WTC11 (cell line): Measurements from ENCODE around the gene NBPF6. TPM values are rescaled to one million over a fixed set of nuclear protein-coding genes. Genes with fewer than 3 reads are reported as not detected.
"Not testable (repeated sequence)": the region's sequence is repeated elsewhere in the genome, so short reads cannot be mapped to it uniquely, and the experiment has no call there.

Experiments
- ATAC-seq: fragments of 200-7000 bp; cut with Tn5 transposase; 2 replicates; pipeline ENCODE4 v1.10.0; 2021; ENCODE audit warnings: mild to moderate bottlenecking, moderate library complexity
- CTCF ChIA-PET: fragments of 300-600 bp; sonication (Branson Sonifier 250); formaldehyde crosslinking; loops from one replicate; lab custom pipeline; 2021; ENCODE audit warnings: antibody characterized with exemption; lab: Charles Lee
- POLR2A ChIA-PET: fragments of 350-600 bp; sonication (Branson Sonifier 250); formaldehyde crosslinking; loops from one replicate; lab custom pipeline; 2021; ENCODE audit warnings: antibody characterized with exemption; lab: Charles Lee
- DNase-seq: peaks from one replicate; pipeline ENCODE4 v3.0.0; 2021; ENCODE audit warnings: low spot score
- H3K27ac Mint-ChIP-seq: 2 replicates; pipeline ENCODE4 v1.8.0; 2021; ENCODE audit warnings: mixed read lengths
- H3K27me3 Mint-ChIP-seq: 2 replicates; pipeline ENCODE4 v1.8.0; 2021; ENCODE audit warnings: low read depth, mild to moderate bottlenecking, moderate library complexity, mixed read lengths
- H3K36me3 Mint-ChIP-seq: 2 replicates; pipeline ENCODE4 v1.8.0; 2021; ENCODE audit warnings: mixed read lengths
- H3K4me1 Mint-ChIP-seq: 2 replicates; pipeline ENCODE4 v1.8.0; 2022; ENCODE audit warnings: mixed read lengths
- H3K4me3 Mint-ChIP-seq: 2 replicates; pipeline ENCODE4 v1.8.0; 2021; ENCODE audit warnings: mild to moderate bottlenecking, moderate library complexity, mixed read lengths
- H3K9me3 Mint-ChIP-seq: 2 replicates; pipeline ENCODE4 v1.8.0; 2021; ENCODE audit warnings: mixed read lengths
- ELF4 ChIP-seq: sonication (generic); formaldehyde crosslinking; IDR thresholded peaks from 2 replicates; pipeline ENCODE4 v1.8.1; 2022; ENCODE audit warnings: low read depth, mild to moderate bottlenecking, moderate library complexity, missing genetic modification reagents
- EMX1 ChIP-seq: fragments of 250-450 bp; sonication (Bioruptor Pico); IDR thresholded peaks from 2 replicates; pipeline ENCODE4 v1.8.0; 2021; ENCODE audit warnings: mild to moderate bottlenecking
- ETV6 ChIP-seq: sonication (generic); formaldehyde crosslinking; IDR thresholded peaks from 2 replicates; pipeline ENCODE4 v1.8.1; 2022; ENCODE audit warnings: mild to moderate bottlenecking, missing genetic modification reagents
- GABPB1 ChIP-seq: sonication (generic); formaldehyde crosslinking; IDR thresholded peaks from 2 replicates; pipeline ENCODE4 v1.8.1; 2023; ENCODE audit warnings: mild to moderate bottlenecking, missing genetic modification reagents
- GRHL2 ChIP-seq: fragments of 250-450 bp; sonication (Bioruptor Pico); IDR thresholded peaks from 2 replicates; pipeline ENCODE4 v1.8.0; 2022; ENCODE audit warnings: mild to moderate bottlenecking, moderate library complexity; ENCODE audit not compliant: insufficient replicate concordance, severe bottlenecking
- HMGA2 ChIP-seq: fragments of 250-450 bp; sonication (Bioruptor Pico); IDR thresholded peaks from 2 replicates; pipeline ENCODE4 v1.4.0; 2021; ENCODE audit warnings: mild to moderate bottlenecking, moderate library complexity
- HMGXB4 ChIP-seq: sonication (generic); formaldehyde crosslinking; IDR thresholded peaks from 2 replicates; pipeline ENCODE4 v1.8.1; 2023; ENCODE audit warnings: mild to moderate bottlenecking, moderate library complexity, missing genetic modification reagents
- NFATC4 ChIP-seq: fragments of 250-450 bp; sonication (Bioruptor Pico); IDR thresholded peaks from 2 replicates; pipeline ENCODE4 v1.9.0; 2021; ENCODE audit warnings: mild to moderate bottlenecking
- NFYB ChIP-seq: sonication (generic); formaldehyde crosslinking; conservative IDR thresholded peaks from 2 replicates; pipeline ENCODE4 v1.8.0; 2022; ENCODE audit warnings: low read depth, missing genetic modification reagents
- USF1 ChIP-seq: sonication (generic); formaldehyde crosslinking; IDR thresholded peaks from 2 replicates; pipeline ENCODE4 v1.8.0; 2022; ENCODE audit warnings: mild to moderate bottlenecking, missing genetic modification reagents
- ZBTB21 ChIP-seq: sonication (generic); formaldehyde crosslinking; IDR thresholded peaks from 2 replicates; pipeline ENCODE4 v1.8.1; 2023; ENCODE audit warnings: mild to moderate bottlenecking, missing genetic modification reagents, borderline replicate concordance
- ZNF396 ChIP-seq: fragments of 250-450 bp; sonication (Bioruptor Pico); IDR thresholded peaks from 2 replicates; pipeline ENCODE4 v1.8.0; 2021; ENCODE audit warnings: mild to moderate bottlenecking, moderate library complexity, borderline replicate concordance
- ZSCAN18 ChIP-seq: fragments of 250-450 bp; sonication (Bioruptor Pico); IDR thresholded peaks from 2 replicates; pipeline ENCODE4 v2.1.2; 2022; ENCODE audit warnings: mild to moderate bottlenecking, moderate library complexity
- total RNA-seq: library from RNA; stranded (reverse); gene quantifications from 3 replicates; pipeline ENCODE4 v1.2.3, GENCODE V29; 2021
- TF ChIP-seq, protein P1 (sequence below): sonication (generic); formaldehyde crosslinking; IDR thresholded peaks from 2 replicates; pipeline ENCODE4 v1.8.1; 2022; ENCODE audit warnings: mild to moderate bottlenecking, moderate library complexity, missing genetic modification reagents
- TF ChIP-seq, protein P2 (sequence below): sonication (generic); formaldehyde crosslinking; IDR thresholded peaks from 2 replicates; pipeline ENCODE4 v1.8.0; 2023; ENCODE audit warnings: missing genetic modification reagents
- TF ChIP-seq, protein P3 (sequence below): sonication (generic); formaldehyde crosslinking; IDR thresholded peaks from 2 replicates; pipeline ENCODE4 v1.8.1; 2023; ENCODE audit warnings: mild to moderate bottlenecking, missing genetic modification reagents, borderline replicate concordance
- TF ChIP-seq, protein P4 (sequence below): sonication (generic); formaldehyde crosslinking; IDR thresholded peaks from 2 replicates; pipeline ENCODE4 v1.8.1; 2022; ENCODE audit warnings: missing genetic modification reagents, borderline replicate concordance

Gene NBPF6
- total RNA-seq, 1 experiment from 2014 or later: not detected

DNA sequence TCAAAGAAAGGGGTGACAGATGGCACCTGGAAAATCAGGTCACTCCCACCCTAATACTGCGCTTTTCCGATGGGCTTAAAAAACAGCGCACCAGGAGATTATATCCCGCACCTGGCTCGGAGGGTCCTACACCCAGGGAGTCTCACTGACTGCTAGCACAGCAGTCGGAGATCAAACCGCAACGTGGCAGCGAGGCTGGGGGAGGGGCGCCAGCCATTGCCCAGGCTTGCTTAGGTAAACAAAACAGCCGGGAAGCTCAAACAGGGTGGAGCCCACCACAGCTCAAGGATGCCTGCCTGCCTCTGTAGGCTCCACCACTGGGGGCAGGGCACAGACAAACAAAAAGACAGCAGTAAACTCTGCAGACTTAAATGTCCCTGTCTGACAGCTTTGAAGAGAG, 36.6 kb downstream of the NBPF6 start:
- ATAC-seq, POLR2A ChIA-PET, H3K4me1 Mint-ChIP-seq, H3K4me3 Mint-ChIP-seq, H3K27me3 Mint-ChIP-seq, CTCF ChIA-PET, H3K27ac Mint-ChIP-seq, DNase-seq: not testable (repeated sequence)
- H3K9me3 Mint-ChIP-seq: peaks cover 48% of the 10 kb centered on the region
- peaks cover 32% of the 10 kb centered on the region for H3K36me3 Mint-ChIP-seq

GRCh38 chr1:108495008-108495407, 44.9 kb downstream of the NBPF6 start:
- peaks cover 22% of the 10 kb centered on the region for H3K9me3 Mint-ChIP-seq
- H3K4me3 Mint-ChIP-seq, H3K36me3 Mint-ChIP-seq, H3K4me1 Mint-ChIP-seq, ATAC-seq, CTCF ChIA-PET, H3K27me3 Mint-ChIP-seq, DNase-seq, H3K27ac Mint-ChIP-seq, POLR2A ChIA-PET: not testable (repeated sequence)
- TF ChIP-seq HMGA2 (CRISPR knock-in tag): peak; percentile 94

DNA sequence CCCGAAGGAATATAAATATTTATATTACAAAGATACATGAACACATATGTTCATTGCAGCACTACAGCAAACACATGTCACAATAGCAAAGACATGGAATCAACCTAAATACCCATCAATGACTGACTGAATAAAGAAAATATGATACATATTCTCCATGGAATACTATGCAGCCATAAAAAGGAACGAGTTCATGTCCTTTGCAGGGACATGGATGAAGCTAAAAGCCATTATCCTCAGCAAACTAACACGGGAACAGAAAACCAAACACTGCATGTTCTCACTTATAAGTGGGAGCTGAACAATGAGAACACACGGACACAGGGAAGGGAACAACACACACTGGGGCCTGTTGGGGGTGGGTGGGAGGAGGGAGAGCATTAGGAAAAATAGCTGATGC, 46.7 kb downstream of the NBPF6 start:
- H3K4me3 Mint-ChIP-seq, POLR2A ChIA-PET, ATAC-seq, DNase-seq, H3K4me1 Mint-ChIP-seq, CTCF ChIA-PET, H3K27ac Mint-ChIP-seq, H3K36me3 Mint-ChIP-seq, H3K27me3 Mint-ChIP-seq: not testable (repeated sequence)
- H3K9me3 Mint-ChIP-seq: peaks cover 18% of the 10 kb centered on the region

- ChIA-PET POLR2A (no interaction called here), CTCF (interaction anchor here (1.0 kb wide), 1 partner anchor 58 kb away, joined by 3 read pairs; the partner anchor contains the start of gene EEIG2)
- no peak for ATAC-seq
- Mint-ChIP-seq H3K9me3 (peaks cover 10% of the 10 kb centered on the region), H3K4me1 (peaks cover 13% of the 10 kb centered on the region), H3K27ac (no peak overlapping the region), H3K27me3 (no peaks in the 10 kb centered on the region), H3K36me3 (no peaks in the 10 kb centered on the region; the same call in 1 of the 2 replicates), H3K4me3 (no peak overlapping the region)
- DNase-seq: no peak
- TF ChIP-seq, protein P1, sequence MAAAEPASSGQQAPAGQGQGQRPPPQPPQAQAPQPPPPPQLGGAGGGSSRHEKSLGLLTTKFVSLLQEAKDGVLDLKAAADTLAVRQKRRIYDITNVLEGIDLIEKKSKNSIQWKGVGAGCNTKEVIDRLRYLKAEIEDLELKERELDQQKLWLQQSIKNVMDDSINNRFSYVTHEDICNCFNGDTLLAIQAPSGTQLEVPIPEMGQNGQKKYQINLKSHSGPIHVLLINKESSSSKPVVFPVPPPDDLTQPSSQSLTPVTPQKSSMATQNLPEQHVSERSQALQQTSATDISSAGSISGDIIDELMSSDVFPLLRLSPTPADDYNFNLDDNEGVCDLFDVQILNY (CRISPR knock-in tag): no peak
- TF ChIP-seq, protein P2, sequence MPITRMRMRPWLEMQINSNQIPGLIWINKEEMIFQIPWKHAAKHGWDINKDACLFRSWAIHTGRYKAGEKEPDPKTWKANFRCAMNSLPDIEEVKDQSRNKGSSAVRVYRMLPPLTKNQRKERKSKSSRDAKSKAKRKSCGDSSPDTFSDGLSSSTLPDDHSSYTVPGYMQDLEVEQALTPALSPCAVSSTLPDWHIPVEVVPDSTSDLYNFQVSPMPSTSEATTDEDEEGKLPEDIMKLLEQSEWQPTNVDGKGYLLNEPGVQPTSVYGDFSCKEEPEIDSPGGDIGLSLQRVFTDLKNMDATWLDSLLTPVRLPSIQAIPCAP: no peak
- no peak for TF ChIP-seq HMGXB4 (CRISPR knock-in tag)
- no peak for TF ChIP-seq USF1 (CRISPR knock-in tag)
- no peak for TF ChIP-seq ETV6
- TF ChIP-seq, protein P3, sequence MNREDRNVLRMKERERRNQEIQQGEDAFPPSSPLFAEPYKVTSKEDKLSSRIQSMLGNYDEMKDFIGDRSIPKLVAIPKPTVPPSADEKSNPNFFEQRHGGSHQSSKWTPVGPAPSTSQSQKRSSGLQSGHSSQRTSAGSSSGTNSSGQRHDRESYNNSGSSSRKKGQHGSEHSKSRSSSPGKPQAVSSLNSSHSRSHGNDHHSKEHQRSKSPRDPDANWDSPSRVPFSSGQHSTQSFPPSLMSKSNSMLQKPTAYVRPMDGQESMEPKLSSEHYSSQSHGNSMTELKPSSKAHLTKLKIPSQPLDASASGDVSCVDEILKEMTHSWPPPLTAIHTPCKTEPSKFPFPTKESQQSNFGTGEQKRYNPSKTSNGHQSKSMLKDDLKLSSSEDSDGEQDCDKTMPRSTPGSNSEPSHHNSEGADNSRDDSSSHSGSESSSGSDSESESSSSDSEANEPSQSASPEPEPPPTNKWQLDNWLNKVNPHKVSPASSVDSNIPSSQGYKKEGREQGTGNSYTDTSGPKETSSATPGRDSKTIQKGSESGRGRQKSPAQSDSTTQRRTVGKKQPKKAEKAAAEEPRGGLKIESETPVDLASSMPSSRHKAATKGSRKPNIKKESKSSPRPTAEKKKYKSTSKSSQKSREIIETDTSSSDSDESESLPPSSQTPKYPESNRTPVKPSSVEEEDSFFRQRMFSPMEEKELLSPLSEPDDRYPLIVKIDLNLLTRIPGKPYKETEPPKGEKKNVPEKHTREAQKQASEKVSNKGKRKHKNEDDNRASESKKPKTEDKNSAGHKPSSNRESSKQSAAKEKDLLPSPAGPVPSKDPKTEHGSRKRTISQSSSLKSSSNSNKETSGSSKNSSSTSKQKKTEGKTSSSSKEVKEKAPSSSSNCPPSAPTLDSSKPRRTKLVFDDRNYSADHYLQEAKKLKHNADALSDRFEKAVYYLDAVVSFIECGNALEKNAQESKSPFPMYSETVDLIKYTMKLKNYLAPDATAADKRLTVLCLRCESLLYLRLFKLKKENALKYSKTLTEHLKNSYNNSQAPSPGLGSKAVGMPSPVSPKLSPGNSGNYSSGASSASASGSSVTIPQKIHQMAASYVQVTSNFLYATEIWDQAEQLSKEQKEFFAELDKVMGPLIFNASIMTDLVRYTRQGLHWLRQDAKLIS (CRISPR knock-in tag): no peak
- TF ChIP-seq NFYB (CRISPR knock-in tag): no peak
- no peak for TF ChIP-seq ELF4 (CRISPR knock-in tag)
- no peak for TF ChIP-seq NFATC4
- TF ChIP-seq EMX1 (CRISPR knock-in tag): no peak
- no peak for TF ChIP-seq ZNF396
- TF ChIP-seq, protein P4, sequence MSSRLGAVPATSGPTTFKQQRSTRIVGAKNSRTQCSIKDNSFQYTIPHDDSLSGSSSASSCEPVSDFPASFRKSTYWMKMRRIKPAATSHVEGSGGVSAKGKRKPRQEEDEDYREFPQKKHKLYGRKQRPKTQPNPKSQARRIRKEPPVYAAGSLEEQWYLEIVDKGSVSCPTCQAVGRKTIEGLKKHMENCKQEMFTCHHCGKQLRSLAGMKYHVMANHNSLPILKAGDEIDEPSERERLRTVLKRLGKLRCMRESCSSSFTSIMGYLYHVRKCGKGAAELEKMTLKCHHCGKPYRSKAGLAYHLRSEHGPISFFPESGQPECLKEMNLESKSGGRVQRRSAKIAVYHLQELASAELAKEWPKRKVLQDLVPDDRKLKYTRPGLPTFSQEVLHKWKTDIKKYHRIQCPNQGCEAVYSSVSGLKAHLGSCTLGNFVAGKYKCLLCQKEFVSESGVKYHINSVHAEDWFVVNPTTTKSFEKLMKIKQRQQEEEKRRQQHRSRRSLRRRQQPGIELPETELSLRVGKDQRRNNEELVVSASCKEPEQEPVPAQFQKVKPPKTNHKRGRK (CRISPR knock-in tag): no peak
- no peak for TF ChIP-seq GRHL2 (CRISPR knock-in tag)
- no peak for TF ChIP-seq ZSCAN18 (CRISPR knock-in tag)
- no peak for TF ChIP-seq ZBTB21 (CRISPR knock-in tag)
- no peak for TF ChIP-seq GABPB1
Measured at GRCh38 chr1:108502138-108502537, 52.0 kb downstream of the NBPF6 start.
